Loucy (cell line): Measurements from ENCODE around the gene CIDEA.

Experiments
- H2AFZ ChIP-seq: fragments of 200-600 bp; sonication (generic); 2 replicates; pipeline ENCODE4 v1.6.0; 2016; ENCODE audit warnings: antibody characterized with exemption, mild to moderate bottlenecking, low read length, moderate library complexity
- H3F3A ChIP-seq: fragments of 200-600 bp; 2 replicates; pipeline ENCODE4 v1.6.0; 2016; ENCODE audit warnings: antibody characterized with exemption, low read depth, mild to moderate bottlenecking
- H3K27me3 ChIP-seq: fragments of 200-600 bp; sonication (generic); 2 replicates; pipeline ENCODE4 v1.6.1; 2014; ENCODE audit warnings: low read length, mild to moderate bottlenecking; ENCODE audit not compliant: insufficient read depth, poor library complexity, severe bottlenecking
- H3K36me3 ChIP-seq: fragments of 200-600 bp; sonication (generic); 2 replicates; pipeline ENCODE4 v1.6.1; 2016; ENCODE audit warnings: low read length; ENCODE audit not compliant: insufficient read depth
- H3K4me1 ChIP-seq: fragments of 200-600 bp; sonication (generic); 2 replicates; pipeline ENCODE4 v1.5.1; 2014; ENCODE audit warnings: low read length, mild to moderate bottlenecking; ENCODE audit not compliant: insufficient read depth, poor library complexity, severe bottlenecking
- H3K4me2 ChIP-seq: fragments of 200-600 bp; sonication (generic); 2 replicates; pipeline ENCODE4 v1.6.0; 2014; ENCODE audit warnings: antibody characterized with exemption, low read length, low read depth, mild to moderate bottlenecking; ENCODE audit not compliant: poor library complexity, severe bottlenecking
- H3K4me3 ChIP-seq: fragments of 200-600 bp; sonication (generic); 2 replicates; pipeline ENCODE4 v1.5.1; 2014; ENCODE audit warnings: low read length, mild to moderate bottlenecking, mixed read lengths; ENCODE audit not compliant: poor library complexity, severe bottlenecking
- H3K79me2 ChIP-seq: fragments of 200-600 bp; sonication (generic); 2 replicates; pipeline ENCODE4 v1.6.1; 2014; ENCODE audit warnings: low read length; ENCODE audit not compliant: insufficient read depth
- H3K9ac ChIP-seq: fragments of 200-600 bp; sonication (generic); 2 replicates; pipeline ENCODE4 v1.6.0; 2014; ENCODE audit warnings: mild to moderate bottlenecking, low read depth, low read length, moderate library complexity; ENCODE audit not compliant: poor library complexity, severe bottlenecking
- H3K9me2 ChIP-seq: fragments of 200-600 bp; sonication (generic); replicated peaks from 2 replicates; pipeline ENCODE4 v1.6.1; 2016; ENCODE audit warnings: low read depth, low read length, mixed read lengths
- H3K9me3 ChIP-seq: fragments of 200-600 bp; sonication (generic); 2 replicates; pipeline ENCODE4 v1.6.1; 2014; ENCODE audit warnings: mild to moderate bottlenecking, antibody characterized with exemption, low read length, low read depth; ENCODE audit not compliant: insufficient read depth
- H4K20me1 ChIP-seq: fragments of 200-600 bp; sonication (generic); 2 replicates; pipeline ENCODE4 v1.6.0; 2014; ENCODE audit warnings: antibody characterized with exemption, low read length, mild to moderate bottlenecking; ENCODE audit not compliant: insufficient read depth, poor library complexity, severe bottlenecking
- EZH2phosphoT487 ChIP-seq: fragments of 200-600 bp; IDR thresholded peaks from 2 replicates; pipeline ENCODE4 v1.6.1; 2018; ENCODE audit warnings: antibody characterized with exemption, mild to moderate bottlenecking, moderate library complexity, borderline replicate concordance
- TF ChIP-seq, protein P1 (sequence below): fragments of 200-600 bp; sonication (generic); conservative IDR thresholded peaks from 2 replicates; pipeline ENCODE4 v1.5.1; 2014; ENCODE audit warnings: mild to moderate bottlenecking, antibody characterized with exemption, low read length

CIDEA gene

DNA sequence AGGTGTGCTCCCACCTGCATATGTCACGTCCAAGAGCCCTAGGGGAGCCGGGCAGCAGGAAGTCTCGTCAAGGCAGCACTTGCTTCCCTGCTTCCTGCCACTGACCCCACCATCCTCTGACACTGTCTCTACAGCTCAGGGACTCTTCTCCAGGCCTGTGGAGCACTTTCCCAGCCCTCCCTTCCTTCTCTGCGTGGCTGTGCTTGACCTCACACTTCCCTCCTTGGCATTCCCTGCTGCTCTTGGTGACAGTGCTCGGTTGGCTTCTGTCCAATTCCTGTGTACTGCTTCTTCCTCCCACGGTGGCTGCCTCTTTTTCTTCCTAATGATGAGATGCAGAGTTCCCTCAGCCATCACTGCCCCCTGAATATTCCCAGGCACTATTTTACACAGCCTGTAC, 2.8 kb downstream of the CIDEA start:
- TF ChIP-seq, protein P1, sequence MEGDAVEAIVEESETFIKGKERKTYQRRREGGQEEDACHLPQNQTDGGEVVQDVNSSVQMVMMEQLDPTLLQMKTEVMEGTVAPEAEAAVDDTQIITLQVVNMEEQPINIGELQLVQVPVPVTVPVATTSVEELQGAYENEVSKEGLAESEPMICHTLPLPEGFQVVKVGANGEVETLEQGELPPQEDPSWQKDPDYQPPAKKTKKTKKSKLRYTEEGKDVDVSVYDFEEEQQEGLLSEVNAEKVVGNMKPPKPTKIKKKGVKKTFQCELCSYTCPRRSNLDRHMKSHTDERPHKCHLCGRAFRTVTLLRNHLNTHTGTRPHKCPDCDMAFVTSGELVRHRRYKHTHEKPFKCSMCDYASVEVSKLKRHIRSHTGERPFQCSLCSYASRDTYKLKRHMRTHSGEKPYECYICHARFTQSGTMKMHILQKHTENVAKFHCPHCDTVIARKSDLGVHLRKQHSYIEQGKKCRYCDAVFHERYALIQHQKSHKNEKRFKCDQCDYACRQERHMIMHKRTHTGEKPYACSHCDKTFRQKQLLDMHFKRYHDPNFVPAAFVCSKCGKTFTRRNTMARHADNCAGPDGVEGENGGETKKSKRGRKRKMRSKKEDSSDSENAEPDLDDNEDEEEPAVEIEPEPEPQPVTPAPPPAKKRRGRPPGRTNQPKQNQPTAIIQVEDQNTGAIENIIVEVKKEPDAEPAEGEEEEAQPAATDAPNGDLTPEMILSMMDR = no peak
- no peak for TF ChIP-seq EZH2phosphoT487
- H3K4me2 ChIP-seq = no peak overlapping the region
- H4K20me1 ChIP-seq = no peaks in the 10 kb centered on the region
- H3K9me2 ChIP-seq = no peaks in the 10 kb centered on the region
- no peaks in the 10 kb centered on the region for H3K79me2 ChIP-seq
- no peak overlapping the region for H3K9ac ChIP-seq
- no peaks in the 10 kb centered on the region for H3K36me3 ChIP-seq
- H2AFZ ChIP-seq = no peak overlapping the region
- H3K4me3 ChIP-seq = no peak overlapping the region
- H3F3A ChIP-seq = no peaks in the 10 kb centered on the region
- no peaks in the 10 kb centered on the region for H3K4me1 ChIP-seq
- no peaks in the 10 kb centered on the region for H3K9me3 ChIP-seq
- no peaks in the 10 kb centered on the region for H3K27me3 ChIP-seq

DNA sequence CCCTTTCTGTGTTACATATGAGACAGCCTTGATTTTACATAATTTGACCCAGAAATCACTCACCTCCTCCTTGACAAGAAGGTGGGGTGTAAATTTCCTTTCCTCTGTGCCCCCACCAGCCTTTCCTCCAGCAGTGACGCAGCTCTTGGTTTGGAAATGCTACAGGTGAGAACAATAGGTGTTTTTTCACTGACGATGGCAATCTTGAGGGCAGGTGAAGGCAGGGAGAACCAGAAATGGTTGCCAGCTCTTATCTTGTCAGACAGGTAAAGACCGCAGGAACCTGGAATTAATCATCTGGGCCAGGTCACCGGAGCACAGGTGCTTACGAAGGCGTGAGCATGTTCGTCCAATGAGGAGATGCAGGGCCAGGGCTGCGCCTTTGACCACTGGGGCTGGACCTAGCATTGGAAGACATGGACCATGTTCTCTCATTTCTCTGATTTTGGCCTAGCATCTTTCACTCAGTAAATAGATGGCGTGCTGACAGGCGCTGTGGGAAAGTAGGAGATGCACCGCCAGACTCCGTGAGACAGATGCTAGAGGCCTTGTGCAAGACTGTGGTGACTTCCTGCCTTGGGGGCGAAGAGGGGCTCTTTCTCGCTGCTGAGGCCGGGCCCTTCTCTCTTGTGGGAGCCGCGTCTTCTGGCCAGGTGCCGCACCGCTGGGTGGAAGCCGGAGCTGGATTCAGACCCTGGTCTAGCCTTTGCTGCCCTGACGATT, 4.0 kb downstream of the CIDEA start:
- H4K20me1 ChIP-seq = no peaks in the 10 kb centered on the region
- H3K4me3 ChIP-seq = no peak overlapping the region
- H3K4me1 ChIP-seq = no peaks in the 10 kb centered on the region
- H2AFZ ChIP-seq = no peak overlapping the region
- H3K9me2 ChIP-seq = no peaks in the 10 kb centered on the region
- H3K27me3 ChIP-seq = no peaks in the 10 kb centered on the region
- H3K36me3 ChIP-seq = no peaks in the 10 kb centered on the region
- no peak overlapping the region for H3K4me2 ChIP-seq
- no peaks in the 10 kb centered on the region for H3K9me3 ChIP-seq
- no peak overlapping the region for H3K9ac ChIP-seq
- no peaks in the 10 kb centered on the region for H3F3A ChIP-seq
- no peaks in the 10 kb centered on the region for H3K79me2 ChIP-seq
- no peak for TF ChIP-seq EZH2phosphoT487
- TF ChIP-seq, protein P1 = no peak

DNA sequence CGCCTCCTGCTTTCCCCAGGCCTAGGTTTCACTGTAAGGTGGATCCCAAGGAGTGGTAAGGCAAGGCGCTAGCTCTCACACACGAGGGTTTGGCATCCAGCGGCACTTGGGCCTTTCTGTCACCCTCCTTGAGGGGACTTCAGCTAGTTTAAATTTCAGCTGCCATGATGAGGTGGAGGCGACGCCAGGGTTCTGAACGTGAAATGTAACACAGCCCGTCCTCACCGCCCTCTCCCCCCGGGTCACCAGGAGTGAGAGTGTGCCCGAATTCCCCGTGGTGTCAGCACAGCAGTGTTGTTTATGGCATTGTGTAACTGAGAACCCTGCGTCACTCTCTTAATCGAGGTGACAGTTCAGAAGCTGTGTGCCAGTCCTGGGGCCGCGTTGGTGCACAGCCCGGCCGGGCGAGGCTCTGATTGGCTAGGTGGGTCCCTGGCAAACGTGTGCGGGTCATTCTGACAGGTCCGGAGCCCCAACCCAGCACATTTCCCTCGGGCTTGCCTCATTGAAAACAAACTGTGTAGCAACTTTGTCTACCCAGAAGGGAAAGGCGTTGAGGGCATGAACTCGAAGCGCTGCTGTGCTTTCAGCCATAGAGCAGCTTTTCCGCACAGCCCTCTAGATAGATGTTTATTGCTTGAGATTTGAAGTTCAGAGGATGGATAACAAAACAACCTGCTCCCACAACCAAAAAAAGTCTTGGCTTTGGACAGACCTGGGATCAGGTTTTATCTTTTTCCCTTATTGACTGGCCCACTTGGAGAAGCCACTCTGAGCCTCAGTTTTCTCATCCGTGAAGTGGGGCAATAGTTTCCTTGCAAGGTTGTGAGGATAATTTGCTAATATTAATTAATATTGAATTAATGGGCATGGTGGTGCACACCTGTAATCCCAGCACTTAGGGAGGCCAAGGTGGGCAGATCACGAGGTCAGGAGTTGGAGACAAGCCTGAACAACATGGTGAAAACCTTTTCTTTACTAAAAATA, 4.9 kb downstream of the CIDEA start:
- Histone ChIP-seq H3K9me3 (no peaks in the 10 kb centered on the region), H3K36me3 (no peaks in the 10 kb centered on the region), H3K27me3 (no peaks in the 10 kb centered on the region), H3K4me1 (no peaks in the 10 kb centered on the region), H3F3A (no peaks in the 10 kb centered on the region), H2AFZ (no peak overlapping the region), H3K9ac (no peak overlapping the region), H3K4me3 (no peak overlapping the region), H3K4me2 (no peak overlapping the region), H3K9me2 (no peaks in the 10 kb centered on the region), H3K79me2 (no peaks in the 10 kb centered on the region), H4K20me1 (no peaks in the 10 kb centered on the region)
- TF ChIP-seq EZH2phosphoT487 = no peak
- TF ChIP-seq, protein P1 = no peak
